Measurements from ENCODE around the gene KRTAP10-1.
"Not testable (repeated sequence)": the region's sequence is repeated elsewhere in the genome, so short reads cannot be mapped to it uniquely, and the experiment has no call there.

The KRTAP10-1 gene

DNA sequence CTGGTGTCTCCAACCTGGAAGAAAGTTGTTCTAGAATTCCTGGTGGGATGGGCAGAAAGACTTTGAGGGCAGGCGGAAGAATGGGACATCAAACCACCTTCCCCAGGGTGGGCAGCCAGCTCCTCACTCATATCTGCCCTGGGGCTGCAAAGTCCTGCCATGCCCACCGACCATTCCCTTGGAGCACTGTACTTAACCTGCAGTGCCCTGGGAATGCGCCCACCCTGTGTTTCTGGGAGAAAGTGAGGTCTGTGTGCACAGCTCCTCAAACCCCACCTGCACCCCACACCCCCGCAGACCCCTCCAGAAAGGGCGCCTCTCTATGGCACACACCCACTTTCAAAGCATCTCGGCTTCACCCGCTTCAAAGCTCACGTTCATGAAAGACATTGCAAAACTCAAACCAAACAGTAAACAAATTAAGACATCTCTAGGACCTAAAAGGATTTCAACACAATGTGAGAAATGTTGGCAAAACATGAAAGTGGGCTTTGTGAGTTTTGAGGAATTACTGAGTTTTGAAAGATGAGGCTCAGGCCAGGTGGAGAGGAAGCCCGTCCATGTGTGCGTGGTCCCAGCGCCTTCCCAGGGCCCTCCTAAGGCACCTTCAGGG lies 25.1 kb downstream of the KRTAP10-1 start:
- DNase-seq = no peak

DNA sequence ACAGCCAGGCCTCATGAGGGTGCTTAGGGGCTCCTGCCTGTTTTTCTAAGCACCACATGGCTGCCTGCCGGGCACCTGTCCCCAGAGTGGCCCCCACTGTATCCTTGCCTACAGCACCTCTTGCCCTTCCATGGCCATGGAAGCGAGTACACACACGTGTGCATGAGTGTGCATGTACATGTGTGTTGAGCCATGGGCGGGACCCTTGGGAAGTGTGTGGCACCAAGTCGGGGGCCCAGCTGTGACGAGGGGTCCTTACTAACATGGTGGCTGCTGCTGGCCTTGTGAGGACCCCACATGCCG lies 25.8 kb downstream of the KRTAP10-1 start:
- no peak for DNase-seq

DNA sequence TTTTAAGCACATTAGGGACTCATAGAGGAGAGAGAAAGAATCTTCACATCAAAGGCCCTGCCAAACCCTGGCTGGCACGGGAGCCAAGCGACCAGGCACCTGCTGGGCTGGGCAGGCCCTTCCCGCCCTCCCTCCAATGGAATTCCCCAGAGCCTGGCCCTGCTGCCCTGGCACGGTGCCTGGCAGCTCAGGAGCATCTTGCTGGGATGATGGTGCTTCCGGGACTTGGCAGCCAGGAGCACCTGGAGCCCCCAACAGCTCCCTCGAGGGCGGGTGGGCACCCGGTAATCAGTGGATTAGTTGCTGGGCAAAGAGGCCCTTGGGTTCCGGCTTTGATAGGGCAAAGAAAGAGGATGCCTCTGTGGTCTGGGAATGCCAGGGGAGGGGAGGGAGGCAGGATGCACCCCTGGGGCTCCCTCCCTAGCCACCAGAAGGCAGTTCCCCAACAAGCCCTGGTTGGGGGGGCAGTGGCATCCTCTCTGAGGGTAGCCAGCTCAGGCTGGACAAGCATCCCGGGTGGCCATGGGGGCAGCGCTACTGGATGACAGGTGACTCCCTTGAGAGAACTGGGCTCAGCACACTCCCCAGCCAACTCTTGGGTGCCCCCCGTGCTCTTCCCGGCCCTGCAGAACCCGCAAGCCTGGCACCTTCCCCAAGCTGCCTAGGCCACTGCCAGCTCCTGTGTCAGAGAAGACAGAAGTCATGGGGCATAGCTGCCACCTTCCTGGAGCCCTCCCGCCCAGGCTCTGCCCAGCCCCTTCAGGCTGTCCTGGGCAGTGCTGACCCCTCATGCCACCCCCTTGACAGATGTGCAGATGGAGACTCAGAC lies 26.4 kb downstream of the KRTAP10-1 start:
- no peak for DNase-seq

DNA sequence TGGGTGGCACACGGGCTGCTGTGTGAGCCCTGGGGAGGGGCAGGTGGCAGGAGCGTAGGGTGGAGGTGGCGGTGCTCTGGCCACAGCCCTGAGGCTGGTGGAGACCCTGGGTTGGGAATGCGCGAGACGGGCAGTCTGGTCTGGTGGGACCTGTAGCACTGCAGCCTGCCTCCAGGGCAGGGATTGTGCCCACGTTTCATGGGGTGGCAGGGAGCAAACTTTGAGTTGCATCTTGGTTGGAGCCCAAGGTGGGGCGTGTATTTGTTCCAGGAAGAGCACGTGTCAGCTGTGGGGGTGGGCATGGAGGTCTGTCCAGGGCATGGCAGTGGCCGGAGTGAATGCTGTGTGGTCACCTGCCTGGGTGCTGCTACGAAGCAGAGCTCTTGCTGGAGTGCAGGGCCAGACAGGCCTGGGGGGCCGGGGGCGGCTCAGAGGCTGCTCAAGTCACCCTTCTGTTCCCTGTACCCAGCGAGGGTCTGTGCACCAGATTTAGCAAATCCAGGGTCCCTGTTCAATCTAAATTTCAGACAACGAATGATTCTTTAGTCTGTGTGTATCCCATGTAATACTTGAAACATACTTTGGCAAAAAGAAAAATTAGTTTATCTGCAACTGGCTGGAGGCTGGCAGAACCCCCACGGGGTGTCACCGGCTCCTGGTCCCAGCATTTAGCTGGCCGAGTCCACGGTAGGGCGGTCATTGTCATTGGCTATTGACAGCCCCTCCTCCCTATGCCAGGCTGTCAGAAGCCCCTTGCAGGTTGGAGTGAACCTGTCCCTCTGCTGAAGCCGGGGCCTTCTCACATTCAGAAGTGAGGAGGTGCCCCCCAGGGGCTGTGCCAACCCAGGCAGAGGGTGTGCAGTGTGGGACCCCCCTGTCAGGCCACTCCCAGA lies 27.3 kb downstream of the KRTAP10-1 start:
- DNase-seq = no peak

GRCh38 chr21:44511938-44512275 lies 28.1 kb downstream of the KRTAP10-1 start:
- DNase-seq = no peak

- no peak for DNase-seq
These were observed 28.6 kb downstream of the KRTAP10-1 start for GRCh38 chr21:44511219-44511937.

GRCh38 chr21:44510508-44511218 lies 29.3 kb downstream of the KRTAP10-1 start:
- peak; percentile 68 to 80 for DNase-seq

GRCh38 chr21:44510109-44510507 lies 29.9 kb downstream of the KRTAP10-1 start:
- no peak for DNase-seq

- DNase-seq = no peak
These were observed 30.5 kb downstream of the KRTAP10-1 start for GRCh38 chr21:44509539-44509938.

- DNase-seq = no peak
These were observed 31.1 kb downstream of the KRTAP10-1 start for GRCh38 chr21:44508711-44509445.

GRCh38 chr21:44508426-44508710 lies 31.6 kb downstream of the KRTAP10-1 start:
- no peak for DNase-seq

GRCh38 chr21:44507673-44508425 lies 32.1 kb downstream of the KRTAP10-1 start:
- no peak for DNase-seq

DNA sequence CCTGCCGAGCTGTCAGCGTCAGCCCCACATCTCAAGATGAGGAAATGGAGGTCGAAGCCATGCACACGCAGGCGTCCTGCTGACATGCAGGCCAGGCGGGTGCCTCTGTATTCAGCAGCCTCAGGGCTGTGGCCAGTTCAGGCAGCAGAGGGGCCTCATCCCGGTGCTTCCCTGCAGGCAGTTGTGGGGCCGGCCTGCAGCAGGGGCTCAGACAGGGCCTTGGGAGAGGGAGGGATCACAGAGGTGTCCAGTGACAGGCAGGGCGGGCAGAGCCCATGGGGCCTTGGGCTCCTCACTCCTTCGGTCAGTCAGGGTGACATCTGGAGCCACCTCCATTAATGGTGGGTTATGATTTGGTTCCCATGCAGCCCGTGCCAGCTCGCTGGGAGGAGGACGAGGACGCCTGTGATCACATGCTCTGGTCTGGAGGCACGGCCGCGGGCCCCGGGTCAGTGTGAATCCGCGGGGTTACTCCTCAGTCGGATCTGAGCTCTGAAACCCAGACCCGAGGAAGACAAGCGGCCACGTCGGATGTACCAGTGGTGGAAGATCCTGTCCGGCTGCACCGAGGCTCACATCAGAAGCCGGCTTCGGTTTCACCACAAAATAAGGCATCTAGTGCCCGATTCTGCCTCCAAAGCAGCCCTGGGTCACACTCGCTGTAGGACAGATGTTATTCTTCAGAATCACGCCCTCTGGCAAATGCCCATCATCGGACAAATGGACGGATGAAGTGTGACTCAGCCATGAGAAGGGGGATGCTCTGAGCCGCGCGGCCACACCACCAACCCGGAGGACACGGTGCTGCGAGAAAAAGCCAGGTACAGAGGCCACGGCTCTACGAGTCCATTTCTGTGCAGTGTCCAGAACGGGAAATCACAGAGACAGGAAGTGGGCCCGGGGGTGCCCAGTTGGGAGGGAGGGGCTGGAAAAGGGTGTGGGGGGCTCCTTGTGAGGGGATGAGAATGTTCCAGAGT lies 33.4 kb downstream of the KRTAP10-1 start:
- no peak for DNase-seq

GRCh38 chr21:44505673-44506278 lies 34.2 kb downstream of the KRTAP10-1 start:
- no peak for DNase-seq

GRCh38 chr21:44503901-44504399 lies 36.0 kb downstream of the KRTAP10-1 start:
- DNase-seq = no peak

DNA sequence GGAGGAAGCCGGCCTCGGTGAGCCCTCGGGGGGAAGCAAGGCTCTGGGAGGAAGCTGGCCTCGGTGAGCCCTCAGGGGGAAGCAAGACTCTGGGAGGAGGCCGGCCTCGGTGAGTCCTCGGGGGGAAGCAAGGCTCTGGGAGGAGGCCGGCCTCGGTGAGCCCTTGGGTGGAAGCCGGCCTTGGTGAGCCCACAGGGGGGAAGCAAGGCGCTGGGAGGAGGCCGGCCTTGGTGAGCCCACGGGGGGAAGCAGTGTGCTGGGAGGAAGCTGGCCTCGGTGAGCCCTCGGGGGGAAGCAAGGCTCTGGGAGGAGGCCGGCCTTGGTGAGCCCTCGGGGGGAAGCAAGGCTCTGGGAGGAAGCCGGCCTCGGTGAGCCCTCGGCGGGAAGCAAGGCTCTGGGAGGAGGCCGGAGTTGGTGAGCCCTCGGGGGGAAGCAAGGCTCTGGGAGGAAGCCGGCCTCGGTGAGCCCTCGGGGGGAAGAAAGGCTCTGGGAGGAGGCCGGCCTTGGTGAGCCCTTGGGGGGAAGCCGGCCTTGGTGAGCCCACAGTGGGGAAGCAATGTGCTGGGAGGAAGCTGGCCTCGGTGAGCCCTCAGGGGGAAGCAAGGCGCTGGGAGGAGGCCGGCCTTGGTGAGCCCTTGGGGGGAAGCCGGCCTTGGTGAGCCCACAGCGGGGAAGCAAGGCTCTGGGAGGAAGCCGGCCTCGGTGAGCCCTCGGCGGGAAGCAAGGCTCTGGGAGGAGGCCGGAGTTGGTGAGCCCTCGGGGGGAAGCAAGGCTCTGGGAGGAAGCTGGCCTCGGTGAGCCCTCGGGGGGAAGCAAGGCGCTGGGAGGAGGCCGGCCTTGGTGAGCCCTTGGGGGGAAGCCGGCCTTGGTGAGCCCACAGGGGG lies 36.7 kb downstream of the KRTAP10-1 start:
- not testable (repeated sequence) for DNase-seq

- DNase-seq = no peak
These were observed 37.6 kb downstream of the KRTAP10-1 start for GRCh38 chr21:44502171-44502958.

All from stimulated activated CD4-positive, alpha-beta T cell treated with anti-CD3 and anti-CD28 coated beads, Interleukin-4, amount 100 ng/mL, for 4 hours (primary cell).